Measurements from ENCODE around the gene DGUOK.

Gene DGUOK

DNA sequence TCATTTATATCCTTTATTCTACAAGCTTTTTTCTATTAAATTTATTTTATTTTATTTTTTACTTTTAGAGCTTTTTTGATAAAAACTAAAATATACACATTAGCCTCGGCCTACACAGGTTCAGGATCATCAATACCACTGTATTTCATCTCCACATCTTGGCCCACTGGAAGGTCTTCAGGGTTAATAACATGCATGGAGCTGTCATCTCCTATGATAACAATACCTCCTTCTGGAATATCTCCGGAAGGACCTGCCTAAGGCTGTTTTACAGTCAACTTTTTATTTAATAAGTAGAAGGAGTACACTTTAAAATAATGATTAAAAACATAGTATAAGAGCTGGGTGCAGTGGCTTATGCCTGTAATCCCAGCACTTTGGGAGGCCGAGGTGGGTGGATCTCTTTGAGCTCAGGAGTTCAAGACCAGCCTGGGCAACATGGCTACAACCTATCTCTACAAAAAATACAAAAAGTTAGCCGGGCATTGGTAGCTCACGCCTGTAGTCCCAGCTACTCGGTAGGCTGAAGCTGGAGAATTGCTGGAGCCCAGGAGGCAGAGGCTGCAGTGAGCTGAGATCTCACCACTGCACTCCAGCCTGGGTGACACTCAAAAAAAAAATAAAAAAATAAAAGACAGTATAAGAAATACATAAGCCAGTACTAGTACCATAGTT lies 15.7 kb upstream of the DGUOK start:
- Mint-ChIP-seq H3K4me1 (ENCODE audit: low read depth) (peaks cover 9% of the 10 kb centered on the region), H3K36me3 (no peaks in the 10 kb centered on the region), H3K9me3 (ENCODE audit: low read depth) (no peaks in the 10 kb centered on the region), H3K27ac (no peak overlapping the region), H3K27me3 (no peaks in the 10 kb centered on the region), H3K4me3 (no peak overlapping the region)

DNA sequence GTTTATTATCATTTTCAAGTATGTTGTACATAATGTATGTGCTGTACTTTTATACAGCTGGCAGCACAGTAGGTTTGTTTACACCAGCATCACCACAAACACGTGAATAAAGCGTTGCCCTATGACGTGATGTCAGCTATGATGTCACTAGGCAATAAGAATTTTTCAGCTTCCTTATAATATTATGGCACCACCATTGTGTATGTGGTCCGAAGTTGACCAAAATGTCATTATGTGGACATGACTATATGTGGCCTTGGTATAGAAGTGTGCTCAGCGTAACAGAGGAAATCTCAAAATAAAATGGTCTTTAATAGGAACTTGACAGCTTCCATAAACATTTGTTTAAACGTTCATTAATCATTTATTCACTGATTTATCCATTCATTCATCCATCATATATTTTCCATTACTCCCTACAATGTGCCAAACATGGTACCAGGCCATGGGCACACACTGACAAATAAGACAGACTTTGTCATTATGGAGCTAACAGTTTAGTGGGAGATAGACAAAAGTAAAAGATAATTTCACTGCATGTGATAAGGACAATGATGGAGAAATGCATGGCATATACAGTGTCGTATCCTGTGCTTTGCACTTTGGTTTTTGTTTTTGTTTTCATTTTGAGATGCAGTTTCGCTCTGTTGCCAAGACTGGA lies 15.0 kb upstream of the DGUOK start:
- no peaks in the 10 kb centered on the region for H3K36me3 Mint-ChIP-seq
- H3K27ac Mint-ChIP-seq = no peak overlapping the region

DNA sequence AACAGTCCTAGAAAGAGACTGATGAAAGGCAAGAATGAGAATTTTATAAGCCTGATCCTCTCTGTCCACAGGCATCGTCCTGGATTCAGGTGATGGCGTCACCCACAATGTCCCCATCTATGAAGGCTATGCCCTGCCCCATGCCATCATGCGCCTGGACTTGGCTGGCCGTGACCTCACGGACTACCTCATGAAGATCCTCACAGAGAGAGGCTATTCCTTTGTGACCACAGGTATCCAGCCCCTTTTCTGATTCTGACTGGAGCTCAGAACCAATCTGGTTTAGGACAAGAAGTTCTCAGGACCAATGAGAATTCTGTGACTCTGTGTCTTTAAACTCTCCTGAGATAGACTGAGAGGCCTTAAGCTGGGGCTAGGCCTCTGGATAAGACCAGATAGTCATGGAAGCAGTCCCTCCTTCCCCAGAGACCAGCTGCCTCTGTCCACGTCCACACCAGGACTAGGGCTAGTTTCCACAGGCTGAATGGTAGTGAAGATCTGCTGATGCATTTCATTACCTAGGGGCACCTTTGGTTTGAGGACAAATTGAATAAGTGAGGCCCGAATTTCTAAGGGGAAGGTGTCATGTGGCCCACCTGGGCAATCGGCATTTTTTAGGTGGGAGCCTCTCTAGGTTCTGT lies 13.1 kb upstream of the DGUOK start:
- Mint-ChIP-seq H3K4me1 (ENCODE audit: low read depth) (peaks cover under 1% of the 10 kb centered on the region), H3K4me3 (no peak overlapping the region), H3K9me3 (ENCODE audit: low read depth) (no peaks in the 10 kb centered on the region), H3K27ac (no peak overlapping the region), H3K36me3 (no peaks in the 10 kb centered on the region), H3K27me3 (no peaks in the 10 kb centered on the region)

More for the DNA sequence above, 15.0 kb upstream of the DGUOK start:
- no peak overlapping the region for H3K4me3 Mint-ChIP-seq
- H3K9me3 Mint-ChIP-seq (ENCODE audit: low read depth) = no peaks in the 10 kb centered on the region
- H3K27me3 Mint-ChIP-seq = no peaks in the 10 kb centered on the region
- peaks cover 9% of the 10 kb centered on the region for H3K4me1 Mint-ChIP-seq (ENCODE audit: low read depth)

DNA sequence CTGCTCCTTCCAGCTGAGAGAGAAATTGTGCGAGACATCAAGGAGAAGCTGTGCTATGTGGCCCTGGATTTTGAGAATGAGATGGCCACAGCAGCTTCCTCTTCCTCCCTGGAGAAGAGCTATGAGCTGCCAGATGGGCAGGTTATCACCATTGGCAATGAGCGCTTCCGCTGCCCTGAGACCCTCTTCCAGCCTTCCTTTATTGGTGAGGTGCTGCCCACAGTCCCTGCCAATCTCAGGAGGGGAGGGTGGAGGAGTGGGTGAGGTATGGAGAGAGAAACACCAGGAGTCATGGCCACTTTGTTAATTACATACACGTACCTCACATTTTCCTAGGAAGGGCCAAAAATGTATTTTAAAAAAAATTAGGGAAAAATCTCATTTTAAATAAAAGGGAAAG lies 12.0 kb upstream of the DGUOK start:
- no peaks in the 10 kb centered on the region for H3K9me3 Mint-ChIP-seq (ENCODE audit: low read depth)
- no peaks in the 10 kb centered on the region for H3K4me1 Mint-ChIP-seq (ENCODE audit: low read depth)
- H3K36me3 Mint-ChIP-seq = no peaks in the 10 kb centered on the region
- H3K27ac Mint-ChIP-seq = no peak overlapping the region
- H3K27me3 Mint-ChIP-seq = no peaks in the 10 kb centered on the region
- no peak overlapping the region for H3K4me3 Mint-ChIP-seq

DNA sequence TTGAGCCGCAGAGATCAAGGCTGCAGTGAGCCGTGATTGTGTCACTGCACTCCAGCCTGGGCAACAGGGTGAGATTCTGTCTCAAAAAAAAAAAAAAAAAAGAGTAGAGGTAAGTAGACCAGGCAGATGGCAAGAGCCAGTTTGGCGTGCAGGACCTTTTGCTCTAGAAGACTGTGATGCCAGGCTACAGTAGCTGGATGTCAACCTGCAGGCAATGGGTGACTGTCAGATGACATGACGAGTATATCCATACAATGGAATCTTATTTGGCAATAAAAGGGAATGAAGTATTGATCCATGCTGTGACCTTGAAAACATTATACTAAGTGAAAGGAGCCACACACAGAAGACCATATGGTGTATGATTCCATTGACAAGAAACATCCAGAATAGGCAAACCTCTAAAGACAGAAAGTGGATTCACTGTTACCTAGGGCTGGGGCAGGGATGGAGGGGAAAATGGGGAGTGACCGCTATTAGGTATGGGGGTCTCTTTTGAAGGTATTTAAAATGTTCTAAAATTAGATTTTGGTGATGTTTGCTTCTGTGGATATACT lies 11.2 kb upstream of the DGUOK start:
- Mint-ChIP-seq H3K4me1 (ENCODE audit: low read depth) (no peaks in the 10 kb centered on the region), H3K36me3 (no peaks in the 10 kb centered on the region), H3K4me3 (no peak overlapping the region), H3K27me3 (no peaks in the 10 kb centered on the region), H3K9me3 (ENCODE audit: low read depth) (no peaks in the 10 kb centered on the region), H3K27ac (no peak overlapping the region)

DNA sequence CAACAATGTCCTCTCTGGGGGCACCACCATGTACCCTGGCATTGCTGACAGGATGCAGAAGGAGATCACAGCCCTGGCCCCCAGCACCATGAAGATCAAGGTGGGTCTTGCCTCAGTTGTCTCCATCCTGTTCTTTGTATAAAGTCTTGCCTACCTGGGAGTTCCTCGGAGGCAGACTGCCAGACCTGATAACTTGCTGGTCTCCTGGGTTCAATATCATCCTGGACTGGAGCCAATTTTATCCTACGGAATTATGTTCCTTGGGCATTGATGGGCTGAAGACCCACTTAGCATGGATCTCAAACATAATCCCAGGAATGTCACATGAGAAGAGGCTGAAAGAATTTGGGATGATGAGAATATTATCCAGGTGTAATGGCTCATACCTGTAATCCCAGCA lies 10.0 kb upstream of the DGUOK start:
- H3K4me1 Mint-ChIP-seq (ENCODE audit: low read depth) = no peaks in the 10 kb centered on the region
- no peak overlapping the region for H3K27ac Mint-ChIP-seq
- no peaks in the 10 kb centered on the region for H3K9me3 Mint-ChIP-seq (ENCODE audit: low read depth)
- H3K4me3 Mint-ChIP-seq = no peak overlapping the region
- H3K36me3 Mint-ChIP-seq = no peaks in the 10 kb centered on the region
- H3K27me3 Mint-ChIP-seq = no peaks in the 10 kb centered on the region

DNA sequence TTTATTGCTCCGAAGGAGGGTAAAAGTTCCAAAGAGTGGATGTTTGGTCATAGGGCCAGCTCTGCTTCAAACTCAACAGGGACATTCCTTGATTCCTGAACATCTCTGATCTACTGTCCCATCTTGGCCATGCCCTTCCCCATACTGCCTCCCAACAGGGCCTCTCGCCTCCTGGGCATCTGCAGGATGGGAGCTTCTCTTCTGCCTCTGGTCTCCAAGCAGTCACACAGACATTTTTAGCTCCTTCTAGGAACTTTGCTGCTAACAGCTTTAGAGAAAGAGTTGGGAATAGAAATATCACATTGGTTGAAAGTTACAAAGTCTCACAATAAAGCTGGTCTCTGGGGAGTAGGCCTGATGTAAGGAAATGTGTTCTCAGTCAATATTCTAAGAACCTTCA lies 9.4 kb upstream of the DGUOK start:
- H3K4me1 Mint-ChIP-seq (ENCODE audit: low read depth) = no peaks in the 10 kb centered on the region
- H3K9me3 Mint-ChIP-seq (ENCODE audit: low read depth) = no peaks in the 10 kb centered on the region
- H3K4me3 Mint-ChIP-seq = no peak overlapping the region
- H3K27ac Mint-ChIP-seq = no peak overlapping the region
- H3K36me3 Mint-ChIP-seq = no peaks in the 10 kb centered on the region
- no peaks in the 10 kb centered on the region for H3K27me3 Mint-ChIP-seq

DNA sequence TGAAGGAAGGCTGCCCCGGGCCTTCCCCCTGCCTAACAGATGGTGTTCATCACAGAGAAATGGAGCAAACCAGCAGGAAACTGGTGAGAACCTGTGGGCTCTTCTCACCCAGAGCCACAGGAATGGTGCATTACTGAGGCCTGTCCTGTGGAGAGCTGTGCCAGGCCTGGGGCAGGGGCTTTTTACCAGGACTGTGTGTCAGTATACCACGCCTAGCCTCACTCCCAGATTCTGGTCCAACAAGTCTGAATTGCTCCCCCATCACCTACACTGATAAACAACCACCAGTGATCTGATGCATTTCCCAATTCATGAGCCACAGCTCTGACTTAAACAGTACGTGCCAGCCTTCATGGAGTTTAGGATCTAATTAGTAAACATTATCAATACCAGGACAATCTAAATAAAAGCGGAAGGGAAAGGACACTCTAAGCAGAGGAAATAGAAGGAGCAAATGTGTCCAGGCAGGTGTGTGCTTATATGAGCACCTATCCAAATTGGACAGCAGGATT lies 8.9 kb upstream of the DGUOK start:
- Mint-ChIP-seq H3K9me3 (ENCODE audit: low read depth) (no peaks in the 10 kb centered on the region), H3K36me3 (no peaks in the 10 kb centered on the region), H3K27me3 (no peaks in the 10 kb centered on the region), H3K4me3 (no peak overlapping the region), H3K27ac (no peak overlapping the region), H3K4me1 (ENCODE audit: low read depth) (peaks cover 2% of the 10 kb centered on the region)

DNA sequence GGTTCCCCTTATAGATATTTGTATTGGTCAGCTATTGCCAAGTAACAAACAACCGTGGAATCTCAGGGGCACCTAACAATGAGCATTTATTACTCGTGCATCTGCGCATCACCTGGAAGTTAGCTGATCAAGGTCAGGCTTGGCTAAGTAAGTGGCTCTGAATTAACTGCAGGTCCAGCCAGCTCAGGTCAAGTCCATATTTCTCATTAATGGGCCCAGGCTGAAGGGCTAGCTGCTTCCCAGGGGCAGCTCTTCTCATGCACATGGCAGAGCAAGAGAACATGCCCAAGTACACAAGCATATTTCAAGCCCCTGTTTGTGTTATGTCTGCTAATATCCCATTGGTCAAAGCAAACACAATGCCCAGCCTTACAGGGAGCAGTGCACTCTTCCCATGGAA lies 7.8 kb upstream of the DGUOK start:
- H3K4me3 Mint-ChIP-seq = no peak overlapping the region
- no peaks in the 10 kb centered on the region for H3K9me3 Mint-ChIP-seq (ENCODE audit: low read depth)
- H3K27me3 Mint-ChIP-seq = no peaks in the 10 kb centered on the region
- no peak overlapping the region for H3K27ac Mint-ChIP-seq
- H3K4me1 Mint-ChIP-seq (ENCODE audit: low read depth) = peaks cover 9% of the 10 kb centered on the region
- no peaks in the 10 kb centered on the region for H3K36me3 Mint-ChIP-seq

DNA sequence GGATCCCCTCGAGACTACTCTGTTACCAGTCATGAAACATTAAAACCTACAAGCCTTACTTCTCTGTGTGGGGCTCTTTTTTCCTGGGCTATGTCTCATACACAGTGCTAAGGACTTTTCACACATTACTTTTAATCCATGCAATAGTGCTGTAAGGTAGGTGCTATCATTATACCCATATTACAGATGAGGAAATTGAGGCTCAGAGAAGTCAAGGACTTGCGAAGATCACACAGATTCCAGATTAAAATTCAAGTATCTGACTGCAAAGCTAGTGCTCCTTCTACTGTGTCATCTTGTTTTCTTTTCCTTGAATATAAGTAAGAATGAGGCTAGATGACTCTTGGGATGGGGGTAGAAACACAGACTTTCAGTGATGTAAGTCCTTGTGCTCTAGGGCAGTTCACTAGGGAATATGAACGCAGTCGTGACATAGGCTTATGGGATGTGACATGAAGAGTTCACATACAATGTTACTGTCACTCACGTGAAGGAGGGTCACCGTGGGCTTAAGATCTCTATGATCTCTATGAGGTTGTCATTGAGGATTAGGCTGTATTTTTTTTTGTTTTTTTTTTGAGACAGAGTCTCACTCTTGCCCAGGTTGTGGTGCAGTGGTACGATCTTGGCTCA lies 7.0 kb upstream of the DGUOK start:
- Mint-ChIP-seq H3K4me1 (ENCODE audit: low read depth) (peaks cover 9% of the 10 kb centered on the region), H3K27ac (no peak overlapping the region), H3K4me3 (no peak overlapping the region), H3K9me3 (ENCODE audit: low read depth) (no peaks in the 10 kb centered on the region), H3K36me3 (no peaks in the 10 kb centered on the region), H3K27me3 (no peaks in the 10 kb centered on the region)

DNA sequence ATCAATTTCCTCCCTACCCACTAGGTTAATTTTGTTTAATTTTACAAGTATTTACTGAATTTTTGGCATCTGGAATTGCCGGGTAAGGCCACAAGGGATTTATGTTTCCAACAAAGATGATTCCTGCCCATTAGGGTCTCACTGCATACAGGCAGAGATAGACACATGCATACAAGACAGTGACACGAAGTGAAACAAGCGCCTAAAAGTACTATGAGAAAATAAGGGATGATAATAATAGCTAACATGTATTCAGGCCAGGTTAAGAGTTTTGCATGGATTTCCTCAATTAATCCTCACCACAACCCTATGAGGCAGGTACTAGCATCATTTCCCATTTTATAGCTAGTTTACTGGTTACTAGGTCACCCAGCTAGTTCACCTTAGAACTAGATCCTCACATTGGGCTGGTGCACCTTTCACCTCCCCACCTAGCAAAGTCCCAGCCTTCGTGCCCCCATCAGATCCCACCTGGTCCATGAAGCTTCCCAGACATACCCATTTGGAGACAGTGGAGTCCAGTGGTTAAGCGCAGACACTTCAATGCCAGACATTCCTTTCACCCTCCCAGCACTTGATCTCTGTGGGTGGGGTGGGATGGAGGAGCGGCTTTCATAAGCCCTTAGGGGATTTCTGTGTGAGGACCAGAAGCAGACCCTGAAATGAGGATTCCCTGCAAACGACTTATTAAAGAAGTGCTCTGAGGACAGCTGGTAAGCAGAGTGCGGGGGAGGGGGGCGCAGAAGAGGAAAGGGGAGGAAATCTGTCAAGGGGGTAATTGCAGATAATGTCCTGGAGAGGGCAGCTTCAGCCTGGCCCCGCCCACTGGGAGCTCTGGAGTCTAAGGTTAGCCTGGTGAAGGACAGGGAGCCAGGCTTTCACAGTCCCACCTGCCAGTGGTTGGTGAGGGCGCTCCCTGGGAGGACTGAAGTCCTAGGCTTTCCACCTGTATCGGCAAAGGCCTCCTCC lies 5.8 kb upstream of the DGUOK start:
- Mint-ChIP-seq H3K27ac (no peak overlapping the region), H3K9me3 (ENCODE audit: low read depth) (no peaks in the 10 kb centered on the region), H3K27me3 (no peaks in the 10 kb centered on the region), H3K36me3 (no peaks in the 10 kb centered on the region), H3K4me1 (ENCODE audit: low read depth) (peaks cover 10% of the 10 kb centered on the region), H3K4me3 (no peak overlapping the region)

DNA sequence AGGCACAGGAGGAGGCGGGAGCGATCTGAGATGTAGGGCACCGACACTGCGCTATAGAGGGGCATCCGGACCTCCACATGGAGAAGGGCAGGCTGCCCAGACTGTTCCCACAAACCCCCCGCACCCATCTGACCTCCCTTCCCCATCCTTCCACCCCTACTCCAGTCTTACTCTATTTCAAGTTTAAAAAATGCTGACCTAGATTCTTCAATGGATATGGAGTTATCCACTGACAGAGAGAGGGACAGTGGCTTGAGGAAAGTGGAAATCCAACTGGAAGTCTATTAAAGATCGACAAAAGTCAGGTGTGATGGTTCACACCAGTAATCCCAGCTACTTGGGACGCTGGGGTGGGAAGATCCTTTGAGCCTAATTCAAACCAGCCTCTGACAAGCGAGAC lies 5.1 kb upstream of the DGUOK start:
- H3K27ac Mint-ChIP-seq = no peak overlapping the region
- no peaks in the 10 kb centered on the region for H3K27me3 Mint-ChIP-seq
- no peaks in the 10 kb centered on the region for H3K36me3 Mint-ChIP-seq
- peaks cover 16% of the 10 kb centered on the region for H3K4me1 Mint-ChIP-seq (ENCODE audit: low read depth)
- H3K9me3 Mint-ChIP-seq (ENCODE audit: low read depth) = no peaks in the 10 kb centered on the region
- no peak overlapping the region for H3K4me3 Mint-ChIP-seq

DNA sequence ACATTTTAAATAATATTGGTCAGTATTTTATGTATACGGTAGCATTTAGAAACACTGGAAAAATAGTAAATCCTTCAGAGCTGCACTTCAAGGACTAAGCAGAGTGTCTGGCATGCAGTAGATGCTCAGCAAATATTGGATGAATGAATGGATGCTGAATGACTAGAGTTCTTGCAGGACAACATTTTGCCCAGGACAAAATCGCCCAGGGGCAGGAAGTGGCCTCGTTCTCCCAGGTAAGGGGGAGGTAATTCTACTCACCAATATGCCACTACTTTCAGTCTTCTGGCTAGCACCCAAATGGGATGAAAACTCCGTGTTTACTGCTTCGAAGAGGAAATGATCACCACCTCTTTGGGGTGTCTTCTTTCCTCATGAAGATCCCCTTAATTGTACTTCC lies 4.0 kb upstream of the DGUOK start:
- H3K36me3 Mint-ChIP-seq = no peaks in the 10 kb centered on the region
- no peaks in the 10 kb centered on the region for H3K27me3 Mint-ChIP-seq
- H3K27ac Mint-ChIP-seq = no peak overlapping the region
- H3K9me3 Mint-ChIP-seq (ENCODE audit: low read depth) = no peaks in the 10 kb centered on the region
- H3K4me3 Mint-ChIP-seq = no peak overlapping the region
- peaks cover 19% of the 10 kb centered on the region for H3K4me1 Mint-ChIP-seq (ENCODE audit: low read depth)

DNA sequence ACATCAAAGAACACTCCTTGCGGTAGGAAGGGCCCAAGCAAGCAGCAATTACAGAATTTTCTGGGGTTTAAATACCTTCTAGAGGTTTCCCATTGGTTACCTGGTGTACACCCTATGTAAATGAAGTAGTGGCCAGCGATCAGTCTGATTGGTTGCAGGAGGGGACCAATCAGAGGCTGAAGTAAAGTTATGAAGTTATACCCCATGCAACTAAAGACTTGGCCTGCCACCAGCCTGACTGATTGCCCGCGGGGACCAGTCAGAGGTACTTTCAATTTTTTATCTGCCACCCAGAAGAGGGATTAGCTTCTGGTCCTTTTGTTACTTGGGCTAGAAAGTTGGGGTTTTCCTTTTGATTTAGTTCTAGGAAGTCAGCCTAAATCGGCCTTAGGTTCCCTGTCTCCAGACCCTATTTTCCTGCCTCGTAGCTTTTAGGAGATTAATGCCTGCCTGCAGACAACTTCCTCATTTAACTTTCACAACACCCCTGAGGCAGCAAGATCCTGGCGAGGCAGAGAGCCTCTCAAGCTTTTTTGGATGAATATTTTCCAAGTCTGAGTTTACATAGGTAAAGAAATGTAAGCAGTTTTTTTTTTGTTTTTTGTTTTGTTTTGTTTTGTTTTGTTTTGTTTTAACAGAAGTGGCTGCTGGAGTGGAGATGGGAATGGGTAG lies 1.5 kb upstream of the DGUOK start:
- no peaks in the 10 kb centered on the region for H3K27me3 Mint-ChIP-seq
- H3K36me3 Mint-ChIP-seq = peaks cover 13% of the 10 kb centered on the region
- no peak overlapping the region for H3K27ac Mint-ChIP-seq
- no peak overlapping the region for H3K4me3 Mint-ChIP-seq
- H3K4me1 Mint-ChIP-seq (ENCODE audit: low read depth) = peaks cover 44% of the 10 kb centered on the region
- no peaks in the 10 kb centered on the region for H3K9me3 Mint-ChIP-seq (ENCODE audit: low read depth)

Measured in activated naive CD8-positive, alpha-beta T cell (primary cell).